HepG2 (cell line): ENCODE results near the gene NUDT22. TPM values are rescaled to one million over a fixed set of nuclear protein-coding genes. Genes with fewer than 3 reads are reported as not detected.
A peak's percentile ranks its signal among the peaks of the same experiment; 100 is the strongest.

Experiments used
- ATF6 ChIP-seq: sonication (generic); formaldehyde crosslinking; conservative IDR thresholded peaks from 2 replicates; pipeline ENCODE4 v1.4.0; 2020; ENCODE audit warnings: missing genetic modification reagents
- CC2D1A ChIP-seq: sonication (generic); formaldehyde crosslinking; IDR thresholded peaks from 2 replicates; pipeline ENCODE4 v1.8.1; 2023; ENCODE audit warnings: mild to moderate bottlenecking, missing genetic modification reagents
- ELF4 ChIP-seq: sonication (generic); formaldehyde crosslinking; IDR thresholded peaks from 2 replicates; pipeline ENCODE4 v1.5.0; 2020; ENCODE audit warnings: missing genetic modification reagents, mild to moderate bottlenecking, moderate library complexity, borderline replicate concordance
- ESRRA ChIP-seq: sonication (generic); formaldehyde crosslinking; IDR thresholded peaks from 2 replicates; pipeline ENCODE4 v1.5.1; 2020; ENCODE audit warnings: mild to moderate bottlenecking, low read depth, missing genetic modification reagents
- GATAD1 ChIP-seq: IDR thresholded peaks from 2 replicates; pipeline ENCODE4 v1.6.1; 2016; ENCODE audit warnings: missing genetic modification reagents, missing compliant biosample characterization
- HDAC1 ChIP-seq: sonication (generic); formaldehyde crosslinking; IDR thresholded peaks from 2 replicates; pipeline ENCODE4 v1.5.1; 2020; ENCODE audit warnings: mild to moderate bottlenecking, missing genetic modification reagents
- KLF12 ChIP-seq: sonication (generic); formaldehyde crosslinking; IDR thresholded peaks from 2 replicates; pipeline ENCODE4 v1.4.0; 2020; ENCODE audit warnings: missing genetic modification reagents, borderline replicate concordance
- KLF6 ChIP-seq: IDR thresholded peaks from 2 replicates; pipeline ENCODE4 v1.8.0; 2016; ENCODE audit warnings: missing biosample characterization, missing genetic modification reagents
- MTERF4 ChIP-seq: sonication (generic); formaldehyde crosslinking; IDR thresholded peaks from 2 replicates; pipeline ENCODE4 v1.8.0; 2023; ENCODE audit warnings: mild to moderate bottlenecking, missing genetic modification reagents
- SOX5 ChIP-seq: IDR thresholded peaks from 2 replicates; pipeline ENCODE4 v1.6.1; 2016; ENCODE audit warnings: borderline replicate concordance
- TBL1XR1 ChIP-seq: fragments of 150-350 bp; IDR thresholded peaks from 2 replicates; pipeline ENCODE4 v1.6.1; 2014; ENCODE audit warnings: borderline replicate concordance, low read length; ENCODE audit not compliant: partially characterized antibody
- YEATS2 ChIP-seq: sonication (generic); formaldehyde crosslinking; IDR thresholded peaks from 2 replicates; pipeline ENCODE4 v1.4.0; 2020; ENCODE audit warnings: missing genetic modification reagents, borderline replicate concordance
- ZFY ChIP-seq: sonication (generic); formaldehyde crosslinking; IDR thresholded peaks from 2 replicates; pipeline ENCODE4 v1.4.0; 2020; ENCODE audit warnings: missing genetic modification reagents
- polyA plus RNA-seq, 8 experiments: library from polyadenylated mRNA; depleted of rRNA in 3 of 8; stranded (reverse) in 7 of 8; unstranded in 1 of 8; fragments of >200 nt; fragmentation: Illumina TruSeq in 4 of 8; extraction: Trizol in 4 of 8; gene quantifications; 2 replicates each; pipeline versions ENCODE4 v1.2.1 to v1.2.3, GENCODE V29; 2011 to 2016; ENCODE audit warnings: low read depth in 4 of 8, missing spikeins in 1 of 8, mixed read lengths in 1 of 8; ENCODE audit not compliant: insufficient read depth in 1 of 8
- total RNA-seq, 5 experiments: library from RNA; depleted of rRNA; stranded (reverse); fragments of >200 nt; fragmentation: Illumina TruSeq; extraction: Trizol; gene quantifications; 2 replicates each; pipeline ENCODE4 v1.2.3, GENCODE V29; 2016; ENCODE audit warnings: low read depth in 1 of 5

Gene NUDT22
- total and polyA plus RNA-seq, 2 of the 13 experiments (the other 11 are each of a cell fraction or from before 2014, with no cell fraction given): 33.5 to 39.8 TPM

- TF ChIP-seq ATF6 (CRISPR knock-in tag) (no peak), SOX5 (CRISPR knock-in tag) (no peak), ELF4 (CRISPR knock-in tag) (no peak), YEATS2 (CRISPR knock-in tag) (peak; percentile 59; the same call in 1 of the 2 replicates), MTERF4 (CRISPR knock-in tag) (peak; percentile 99), ESRRA (CRISPR knock-in tag) (peak; percentile 90), HDAC1 (CRISPR knock-in tag) (peak; percentile 95), CC2D1A (CRISPR knock-in tag) (no peak), KLF12 (CRISPR knock-in tag) (peak; percentile 83; the same call in 1 of the 2 replicates), TBL1XR1 (no peak), GATAD1 (CRISPR knock-in tag) (peak; percentile 61; the same call in 1 of the 2 replicates), KLF6 (peak; percentile 98), ZFY (peak; percentile 97)
Observed at GRCh38 chr11:64185175-64185692, 40.8 kb upstream of the NUDT22 start (continued).
